Calu3 (cell line): ENCODE results near the gene F10. TPM values are rescaled to one million over a fixed set of nuclear protein-coding genes. Genes with fewer than 3 reads are reported as not detected.

ENCODE experiments used
- BruUV-seq: library from RNA; stranded (reverse); fragments of 400-500 nt; replicated peaks from 2 replicates; lab custom pipeline; 2021; lab: Mats Ljungman, UMichigan
- CTCF ChIA-PET: fragments of 300-600 bp; sonication (Branson Sonifier 250); formaldehyde crosslinking; loops from one replicate; lab custom pipeline; 2022; ENCODE audit warnings: antibody characterized with exemption; lab: Charles Lee
- DNase-seq: peaks from one replicate; pipeline ENCODE4 v3.0.0; 2022
- H3K27ac Mint-ChIP-seq: one replicate; pipeline ENCODE4 v1.8.0; 2022; ENCODE audit warnings: mixed read lengths; ENCODE audit not compliant: unreplicated experiment
- H3K27me3 Mint-ChIP-seq: one replicate; pipeline ENCODE4 v1.8.0; 2022; ENCODE audit warnings: mixed read lengths; ENCODE audit not compliant: unreplicated experiment
- H3K36me3 Mint-ChIP-seq: one replicate; pipeline ENCODE4 v1.8.0; 2022; ENCODE audit warnings: mild to moderate bottlenecking, moderate library complexity, mixed read lengths; ENCODE audit not compliant: insufficient read depth, unreplicated experiment
- H3K4me1 Mint-ChIP-seq: one replicate; pipeline ENCODE4 v1.8.0; 2022; ENCODE audit warnings: mild to moderate bottlenecking, low read depth, mixed read lengths; ENCODE audit not compliant: unreplicated experiment
- H3K4me3 Mint-ChIP-seq: one replicate; pipeline ENCODE4 v1.8.0; 2022; ENCODE audit warnings: mild to moderate bottlenecking, low read depth, moderate library complexity, mixed read lengths; ENCODE audit not compliant: unreplicated experiment
- H3K9me3 Mint-ChIP-seq: one replicate; pipeline ENCODE4 v1.8.0; 2022; ENCODE audit warnings: low read depth, mixed read lengths; ENCODE audit not compliant: unreplicated experiment
- intact Hi-C: fragments of 100-400 bp; cut with micrococcal nuclease; formaldehyde crosslinking; loops from one replicate; pipeline ENCODE4 v1.10.0; 2022; ENCODE audit not compliant: unreplicated experiment
- total RNA-seq: library from RNA; stranded (reverse); gene quantifications from 2 replicates; pipeline ENCODE4 v1.2.3, GENCODE V29; 2022
- TF ChIP-seq, protein P1 (sequence below): fragments of 200-600 bp; IDR thresholded peaks from one replicate; pipeline ENCODE4 v1.8.0; 2022; ENCODE audit warnings: antibody characterized with exemption; ENCODE audit not compliant: unreplicated experiment

F10 gene
- total RNA-seq, 1 experiment from 2014 or later = not detected

DNA sequence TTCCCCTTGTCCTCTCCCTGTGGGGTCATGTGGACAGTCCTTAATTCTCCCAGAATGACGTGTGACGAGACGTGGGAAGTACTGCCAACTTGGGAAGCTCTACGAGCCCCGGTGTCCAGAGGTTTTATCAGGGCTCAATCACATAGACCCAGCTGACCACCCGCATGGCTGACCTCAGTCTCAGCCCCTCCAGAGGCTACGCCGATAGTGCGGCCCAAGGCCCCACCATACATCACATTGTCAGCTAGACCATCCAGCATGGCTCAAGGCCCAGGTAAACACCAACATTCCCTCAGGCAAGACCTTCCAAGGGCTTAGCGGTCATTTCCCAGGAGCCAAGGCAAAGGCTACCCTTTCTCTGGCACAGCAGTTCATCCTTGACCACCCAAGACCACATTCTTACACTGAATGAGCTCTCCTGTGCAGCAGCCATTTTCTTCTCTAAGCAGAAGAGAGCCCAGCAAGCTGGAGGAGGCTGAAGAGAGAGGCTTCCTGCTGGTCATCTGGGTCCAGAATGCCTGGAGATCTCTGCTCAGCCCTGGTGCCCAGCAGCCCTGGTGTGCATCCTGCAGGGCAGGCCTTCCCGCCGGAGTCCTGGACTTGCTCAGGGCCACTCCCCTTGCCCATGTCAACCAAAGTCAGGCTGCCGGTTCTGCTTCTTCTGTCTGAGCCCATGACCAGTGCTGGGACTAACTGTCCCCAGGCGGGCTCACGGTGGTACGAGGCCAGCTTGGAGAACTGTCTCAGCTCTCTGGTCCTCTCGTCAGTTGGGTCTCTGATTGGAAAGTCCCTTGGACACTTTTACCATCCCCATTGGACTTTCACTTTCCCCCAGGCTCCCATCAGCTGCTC is 7.9 kb upstream of the F10 start:
- DNase-seq = no peak
- intact Hi-C loops = no loop called here
- Mint-ChIP-seq H3K9me3 (no peaks in the 10 kb centered on the region), H3K27ac (no peak overlapping the region), H3K4me1 (no peaks in the 10 kb centered on the region), H3K36me3 (no peaks in the 10 kb centered on the region), H3K4me3 (no peak overlapping the region), H3K27me3 (peaks cover 11% of the 10 kb centered on the region)
- TF ChIP-seq, protein P1, sequence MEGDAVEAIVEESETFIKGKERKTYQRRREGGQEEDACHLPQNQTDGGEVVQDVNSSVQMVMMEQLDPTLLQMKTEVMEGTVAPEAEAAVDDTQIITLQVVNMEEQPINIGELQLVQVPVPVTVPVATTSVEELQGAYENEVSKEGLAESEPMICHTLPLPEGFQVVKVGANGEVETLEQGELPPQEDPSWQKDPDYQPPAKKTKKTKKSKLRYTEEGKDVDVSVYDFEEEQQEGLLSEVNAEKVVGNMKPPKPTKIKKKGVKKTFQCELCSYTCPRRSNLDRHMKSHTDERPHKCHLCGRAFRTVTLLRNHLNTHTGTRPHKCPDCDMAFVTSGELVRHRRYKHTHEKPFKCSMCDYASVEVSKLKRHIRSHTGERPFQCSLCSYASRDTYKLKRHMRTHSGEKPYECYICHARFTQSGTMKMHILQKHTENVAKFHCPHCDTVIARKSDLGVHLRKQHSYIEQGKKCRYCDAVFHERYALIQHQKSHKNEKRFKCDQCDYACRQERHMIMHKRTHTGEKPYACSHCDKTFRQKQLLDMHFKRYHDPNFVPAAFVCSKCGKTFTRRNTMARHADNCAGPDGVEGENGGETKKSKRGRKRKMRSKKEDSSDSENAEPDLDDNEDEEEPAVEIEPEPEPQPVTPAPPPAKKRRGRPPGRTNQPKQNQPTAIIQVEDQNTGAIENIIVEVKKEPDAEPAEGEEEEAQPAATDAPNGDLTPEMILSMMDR = no peak
- BruUV-seq = no TSS peak
- CTCF ChIA-PET = no interaction called here

DNA sequence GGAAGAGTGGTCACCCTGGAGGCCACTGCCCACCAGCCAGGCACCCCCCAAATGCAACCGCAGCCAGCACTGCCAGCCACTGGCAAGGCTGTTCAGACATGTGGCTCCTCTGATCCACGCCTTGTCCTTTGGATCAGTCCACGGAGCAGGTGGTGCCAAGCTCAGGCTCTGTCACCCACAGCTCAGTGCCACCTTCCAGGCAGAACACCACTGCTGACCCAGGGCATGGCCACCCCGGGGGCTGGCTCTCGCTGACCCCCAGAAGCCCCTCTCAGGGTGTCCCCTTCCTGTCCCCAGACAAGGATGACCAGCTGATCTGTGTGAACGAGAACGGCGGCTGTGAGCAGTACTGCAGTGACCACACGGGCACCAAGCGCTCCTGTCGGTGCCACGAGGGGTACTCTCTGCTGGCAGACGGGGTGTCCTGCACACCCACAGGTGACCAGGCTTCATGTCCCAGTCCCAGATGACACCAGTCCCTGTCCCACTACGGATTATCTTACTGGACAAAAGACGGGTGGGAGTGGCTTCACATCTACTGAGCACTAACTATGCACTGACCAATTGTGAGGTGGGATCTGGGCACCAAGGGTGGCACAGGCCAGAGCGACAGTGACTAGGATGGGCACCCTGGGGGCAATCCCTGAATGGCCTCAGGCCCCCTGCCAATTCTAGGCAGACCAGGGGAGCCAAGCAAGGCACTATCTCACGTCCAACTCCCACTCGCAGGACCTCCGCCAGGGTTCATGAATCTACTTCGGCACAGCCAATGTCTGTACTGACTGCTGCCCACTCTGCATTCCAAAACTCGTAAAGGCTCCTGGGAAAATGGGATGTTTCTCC is 7.0 kb upstream of the F10 start:
- intact Hi-C loops = no loop called here
- Mint-ChIP-seq H3K27me3 (peaks cover 13% of the 10 kb centered on the region), H3K9me3 (no peaks in the 10 kb centered on the region), H3K27ac (no peak overlapping the region), H3K36me3 (no peaks in the 10 kb centered on the region), H3K4me1 (no peaks in the 10 kb centered on the region), H3K4me3 (no peak overlapping the region)
- BruUV-seq = no TSS peak
- CTCF ChIA-PET = no interaction called here
- TF ChIP-seq, protein P1 = no peak
- DNase-seq = no peak

DNA sequence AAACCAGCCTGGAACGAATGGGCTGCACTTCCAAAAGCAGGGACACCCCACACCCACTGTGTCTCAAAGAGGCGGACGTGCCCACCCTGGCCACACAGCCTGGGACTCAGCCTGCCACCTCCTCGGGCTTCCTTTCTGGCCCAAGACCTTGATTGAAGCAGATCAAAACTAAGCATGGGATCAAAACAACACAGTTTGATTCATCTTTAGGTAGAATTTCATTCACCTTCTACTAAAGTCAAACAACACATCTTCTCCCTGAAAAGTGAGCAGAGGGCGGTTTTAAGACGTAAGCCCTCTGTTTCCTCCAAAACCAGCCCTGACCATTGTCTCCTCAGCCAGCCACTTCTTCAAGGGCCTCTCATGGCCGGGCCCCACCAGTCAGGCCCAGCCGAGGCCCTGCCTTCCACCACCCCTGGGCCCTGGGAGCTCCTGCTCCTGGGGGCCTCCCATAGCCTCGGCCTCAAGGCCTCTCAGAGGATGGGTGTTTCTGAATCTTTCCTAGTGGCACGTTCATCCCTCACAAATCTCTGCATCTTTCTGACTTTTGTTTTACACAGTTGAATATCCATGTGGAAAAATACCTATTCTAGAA is 6.3 kb upstream of the F10 start:
- intact Hi-C loops = no loop called here
- no peaks in the 10 kb centered on the region for H3K36me3 Mint-ChIP-seq
- CTCF ChIA-PET = no interaction called here

DNA sequence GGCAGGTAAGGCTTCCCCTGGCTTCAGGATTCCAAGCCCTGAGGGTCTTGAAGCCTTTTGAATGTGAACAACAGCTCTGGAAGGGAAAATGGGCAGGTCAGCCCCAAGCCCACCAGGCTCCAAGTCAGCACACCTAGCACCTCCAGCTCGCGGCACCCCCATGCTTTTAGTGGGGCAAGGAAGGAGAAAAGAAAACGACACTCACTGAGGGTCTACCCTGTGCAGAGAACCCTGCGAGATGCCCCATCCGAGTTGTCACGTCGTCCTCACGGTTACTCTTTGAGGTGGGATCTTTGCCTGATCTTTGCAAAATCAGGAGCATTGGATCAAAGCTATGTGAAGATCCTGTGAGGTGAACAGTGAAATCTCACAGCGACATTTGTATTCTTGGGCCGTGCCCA is 5.7 kb upstream of the F10 start:
- H3K9me3 Mint-ChIP-seq = no peaks in the 10 kb centered on the region
- peaks cover 13% of the 10 kb centered on the region for H3K27me3 Mint-ChIP-seq
- H3K4me1 Mint-ChIP-seq = no peaks in the 10 kb centered on the region
- H3K27ac Mint-ChIP-seq = no peak overlapping the region
- CTCF ChIA-PET = no interaction called here
- TF ChIP-seq, protein P1 = no peak
- intact Hi-C loops = no loop called here
- no peaks in the 10 kb centered on the region for H3K36me3 Mint-ChIP-seq
- no TSS peak for BruUV-seq
- no peak overlapping the region for H3K4me3 Mint-ChIP-seq
- no peak for DNase-seq

More for the DNA sequence above, 6.3 kb upstream of the F10 start:
- no peak for DNase-seq
- no peaks in the 10 kb centered on the region for H3K4me1 Mint-ChIP-seq
- no TSS peak for BruUV-seq
- peaks cover 13% of the 10 kb centered on the region for H3K27me3 Mint-ChIP-seq
- no peaks in the 10 kb centered on the region for H3K9me3 Mint-ChIP-seq
- TF ChIP-seq, protein P1 = no peak
- no peak overlapping the region for H3K27ac Mint-ChIP-seq
- no peak overlapping the region for H3K4me3 Mint-ChIP-seq
